Measurements from ENCODE around the gene RAB7B. TPM values are rescaled to one million over a fixed set of nuclear protein-coding genes. Genes with fewer than 3 reads are reported as not detected.

The RAB7B gene
- total and polyA plus RNA-seq, 9 of the 15 experiments (the other 6 are each of a cell fraction or from before 2014, with no cell fraction given), result 0.03 to 0.29 (median 0.07) TPM; not detected in 4

- TF ChIP-seq GMEB1 (CRISPR knock-in tag; IDR thresholded peaks at IDR 0.05), result no peak
- no peak for TF ChIP-seq ZNF146 (CRISPR knock-in tag; IDR thresholded peaks at IDR 0.05; ENCODE audit: unreplicated experiment)
- TF ChIP-seq MAX (CRISPR knock-in tag; IDR thresholded peaks at IDR 0.05), result peak; percentile 96
- no peak for TF ChIP-seq ARID2 (IDR thresholded peaks at IDR 0.05)
- no peak for TF ChIP-seq DMBX1 (CRISPR knock-in tag; IDR thresholded peaks at IDR 0.05; ENCODE audit: borderline replicate concordance)
- no peak for TF ChIP-seq CGGBP1 (CRISPR knock-in tag; IDR thresholded peaks at IDR 0.05)
- TF ChIP-seq PKNOX1 (IDR thresholded peaks at IDR 0.05), result peak; percentile 11; the same call in 1 of the 2 replicates
- no peak for TF ChIP-seq PRMT5 (CRISPR knock-in tag; IDR thresholded peaks at IDR 0.05)
- TF ChIP-seq KDM5B (IDR thresholded peaks at IDR 0.05; ENCODE audit: insufficient replicate concordance, low read depth, low read length), result no peak
- no peak for TF ChIP-seq ZNF717 (CRISPR knock-in tag; IDR thresholded peaks at IDR 0.05)
- TF ChIP-seq MAFG (tag; conservative IDR thresholded peaks at IDR 0.05), result no peak
- peak in 1 of 3 experiments; percentile 7; a peak in 1 of 6 replicates for TF ChIP-seq CTCF (IDR thresholded peaks at IDR 0.05 in 2 of 3, conservative IDR thresholded peaks at IDR 0.05 in 1 of 3; ENCODE audit: insufficient read depth in 2 of 3, low read depth in 1 of 3, low read length in 3 of 3)
- TF ChIP-seq TEAD4 (IDR thresholded peaks at IDR 0.05; ENCODE audit: low read length), result peak; percentile 13; the same call in 1 of the 2 replicates
- no peak; the same call in 1 of the 2 replicates for TF ChIP-seq TEAD4 (CRISPR knock-in tag; IDR thresholded peaks at IDR 0.05; ENCODE audit: borderline replicate concordance)
- TF ChIP-seq THAP7 (CRISPR knock-in tag; IDR thresholded peaks at IDR 0.05), result 0 out of 2 replicates have a peak, but pooled peaks have one; percentile 7
- TF ChIP-seq MLLT1 (IDR thresholded peaks at IDR 0.05), result no peak
- no peak for TF ChIP-seq U2AF1 (optimal IDR thresholded peaks at IDR 0.05; ENCODE audit: low read depth, low read length)
- TF ChIP-seq RAD51 (IDR thresholded peaks at IDR 0.05; ENCODE audit: borderline replicate concordance, low read depth), result no peak
- no peak for TF ChIP-seq ILK (tag; IDR thresholded peaks at IDR 0.05; ENCODE audit: borderline replicate concordance, low read depth)
- TF ChIP-seq ZEB2 (IDR thresholded peaks at IDR 0.05), result no peak
- TF ChIP-seq FOXP1 (CRISPR knock-in tag; IDR thresholded peaks at IDR 0.05), result 0 out of 2 replicates have a peak, but pooled peaks have one; percentile 34
Observed at GRCh38 chr1:206012086-206012859, 9.1 kb upstream of the RAB7B start (continued).
